Duodenal mucosa (tissue), 2 donors: ENCODE data around the gene SH3GL1.

Source experiments
- H3K27ac ChIP-seq: one replicate; pipeline ENCODE4 v1.7.0; 2013; ENCODE audit warnings: low read depth, low read length
- H3K27me3 ChIP-seq, 2 donors: one replicate each; pipeline ENCODE4 v1.7.0; 2013; ENCODE audit warnings: low read length in 2 of 2, control low read depth in 1 of 2; ENCODE audit not compliant: insufficient read depth in 2 of 2, control insufficient read depth in 1 of 2
- H3K36me3 ChIP-seq, 2 donors: one replicate each; pipeline ENCODE4 v1.7.0; 2013; ENCODE audit warnings: low read length in 2 of 2, control low read depth in 1 of 2; ENCODE audit not compliant: insufficient read depth in 2 of 2, control insufficient read depth in 1 of 2
- H3K4me1 ChIP-seq, 2 donors: one replicate each; pipeline ENCODE4 v1.7.0; 2013; ENCODE audit warnings: low read length in 2 of 2, control low read depth in 1 of 2; ENCODE audit not compliant: insufficient read depth in 2 of 2, control insufficient read depth in 1 of 2
- H3K4me3 ChIP-seq, 2 donors: one replicate each; pipeline ENCODE4 v1.7.0; 2013; ENCODE audit warnings: low read length in 2 of 2, low read depth in 1 of 2
- H3K9ac ChIP-seq, 2 donors: one replicate each; pipeline ENCODE4 v1.7.0; 2013; ENCODE audit warnings: low read length in 2 of 2, low read depth in 1 of 2
- H3K9me3 ChIP-seq, 2 donors: one replicate each; pipeline ENCODE4 v1.7.0; 2013; ENCODE audit warnings: low read length in 2 of 2, control low read depth in 1 of 2; ENCODE audit not compliant: control insufficient read depth in 1 of 2

Gene SH3GL1

GRCh38 chr19:4399812-4400134 lies 574 bp downstream of the SH3GL1 start:
- Histone ChIP-seq H3K4me1 (peaks cover 32 to 34% of the 10 kb centered on the region in 2 donors), H3K27me3 (no peaks in the 10 kb centered on the region), H3K9me3 (no peaks in the 10 kb centered on the region), H3K27ac (peak overlapping the region; percentile 84), H3K9ac (peak overlapping the region; percentile 87 to 91), H3K4me3 (peak overlapping the region; percentile 94 to 95), H3K36me3 (peaks cover 9 to 10% of the 10 kb centered on the region in 2 donors)

- H3K4me3 ChIP-seq: no peak overlapping the region
- no peak overlapping the region for H3K27ac ChIP-seq
- H3K4me1 ChIP-seq: peaks cover 35 to 37% of the 10 kb centered on the region in 2 donors
- H3K9ac ChIP-seq: no peak overlapping the region
- H3K36me3 ChIP-seq: peaks cover 13 to 17% of the 10 kb centered on the region in 2 donors
- H3K9me3 ChIP-seq: no peaks in the 10 kb centered on the region
- H3K27me3 ChIP-seq: no peaks in the 10 kb centered on the region
Observed at GRCh38 chr19:4396949-4397783, 3.2 kb downstream of the SH3GL1 start.

- Histone ChIP-seq H3K36me3 (peaks cover 17 to 24% of the 10 kb centered on the region in 2 donors), H3K27ac (no peak overlapping the region), H3K27me3 (no peaks in the 10 kb centered on the region), H3K4me1 (peaks cover 53 to 59% of the 10 kb centered on the region in 2 donors), H3K9me3 (no peaks in the 10 kb centered on the region), H3K4me3 (no peak overlapping the region), H3K9ac (no peak overlapping the region)
Observed at GRCh38 chr19:4393947-4394590, 6.3 kb downstream of the SH3GL1 start.

- Histone ChIP-seq H3K27ac (peak overlapping the region; percentile 26), H3K4me3 (peak overlapping the region; percentile 42 to 49), H3K36me3 (peaks cover 15 to 38% of the 10 kb centered on the region in 2 donors), H3K4me1 (peaks cover 51 to 56% of the 10 kb centered on the region in 2 donors), H3K27me3 (no peaks in the 10 kb centered on the region), H3K9me3 (no peaks in the 10 kb centered on the region), H3K9ac (peak overlapping the region; percentile 59 to 69)
Observed at GRCh38 chr19:4391701-4392483, 8.5 kb downstream of the SH3GL1 start.

- H3K27ac ChIP-seq: peak overlapping the region; percentile 26
- H3K9me3 ChIP-seq: no peaks in the 10 kb centered on the region
- H3K9ac ChIP-seq: peak overlapping the region; percentile 59 to 69
- H3K4me1 ChIP-seq: peaks cover 51 to 52% of the 10 kb centered on the region in 2 donors
- peaks cover 10 to 35% of the 10 kb centered on the region in 2 donors for H3K36me3 ChIP-seq
- H3K4me3 ChIP-seq: peak overlapping the region; percentile 49 to 55
- no peaks in the 10 kb centered on the region for H3K27me3 ChIP-seq
Observed at GRCh38 chr19:4391306-4391693, 9.0 kb downstream of the SH3GL1 start.

GRCh38 chr19:4390567-4391305 lies 9.6 kb downstream of the SH3GL1 start:
- H3K27ac ChIP-seq: peak overlapping the region; percentile 26
- peak overlapping the region; percentile 59 to 69 for H3K9ac ChIP-seq
- H3K4me1 ChIP-seq: peaks cover 51 to 52% of the 10 kb centered on the region in 2 donors
- H3K4me3 ChIP-seq: peak overlapping the region; percentile 49 to 55
- peaks cover 10 to 35% of the 10 kb centered on the region in 2 donors for H3K36me3 ChIP-seq
- no peaks in the 10 kb centered on the region for H3K9me3 ChIP-seq
- H3K27me3 ChIP-seq: no peaks in the 10 kb centered on the region

GRCh38 chr19:4390017-4390566 lies 10.3 kb downstream of the SH3GL1 start:
- H3K4me3 ChIP-seq: peak overlapping the region; percentile 45 to 55
- H3K27me3 ChIP-seq: no peaks in the 10 kb centered on the region
- H3K27ac ChIP-seq: peak overlapping the region; percentile 26
- H3K9ac ChIP-seq: peak overlapping the region; percentile 47 to 59
- peaks cover 57 to 59% of the 10 kb centered on the region in 2 donors for H3K4me1 ChIP-seq
- peaks cover 10 to 33% of the 10 kb centered on the region in 2 donors for H3K36me3 ChIP-seq
- H3K9me3 ChIP-seq: no peaks in the 10 kb centered on the region

GRCh38 chr19:4389511-4390016 lies 10.8 kb downstream of the SH3GL1 start:
- H3K9ac ChIP-seq: peak overlapping the region in 1 of 2 donors; percentile 59
- H3K4me3 ChIP-seq: peak overlapping the region in 1 of 2 donors; percentile 45
- peaks cover 57 to 58% of the 10 kb centered on the region in 2 donors for H3K4me1 ChIP-seq
- H3K36me3 ChIP-seq: peaks cover 7 to 33% of the 10 kb centered on the region in 2 donors
- H3K9me3 ChIP-seq: no peaks in the 10 kb centered on the region
- no peaks in the 10 kb centered on the region for H3K27me3 ChIP-seq
- H3K27ac ChIP-seq: peak overlapping the region; percentile 26

GRCh38 chr19:4389064-4389375 lies 11.3 kb downstream of the SH3GL1 start:
- no peak overlapping the region for H3K9ac ChIP-seq
- H3K4me3 ChIP-seq: no peak overlapping the region
- H3K27ac ChIP-seq: no peak overlapping the region
- no peaks in the 10 kb centered on the region for H3K9me3 ChIP-seq
- H3K27me3 ChIP-seq: no peaks in the 10 kb centered on the region
- H3K36me3 ChIP-seq: peaks cover 5 to 31% of the 10 kb centered on the region in 2 donors
- H3K4me1 ChIP-seq: peaks cover 52 to 54% of the 10 kb centered on the region in 2 donors
